Loucy (cell line): ENCODE measurements around the gene RASGRP2.

Experiments
- EZH2phosphoT487 ChIP-seq: fragments of 200-600 bp; IDR thresholded peaks from 2 replicates; pipeline ENCODE4 v1.6.1; 2018; ENCODE audit warnings: antibody characterized with exemption, mild to moderate bottlenecking, moderate library complexity, borderline replicate concordance
- TF ChIP-seq, protein P1 (sequence below): fragments of 200-600 bp; sonication (generic); conservative IDR thresholded peaks from 2 replicates; pipeline ENCODE4 v1.5.1; 2014; ENCODE audit warnings: mild to moderate bottlenecking, antibody characterized with exemption, low read length

DNA sequence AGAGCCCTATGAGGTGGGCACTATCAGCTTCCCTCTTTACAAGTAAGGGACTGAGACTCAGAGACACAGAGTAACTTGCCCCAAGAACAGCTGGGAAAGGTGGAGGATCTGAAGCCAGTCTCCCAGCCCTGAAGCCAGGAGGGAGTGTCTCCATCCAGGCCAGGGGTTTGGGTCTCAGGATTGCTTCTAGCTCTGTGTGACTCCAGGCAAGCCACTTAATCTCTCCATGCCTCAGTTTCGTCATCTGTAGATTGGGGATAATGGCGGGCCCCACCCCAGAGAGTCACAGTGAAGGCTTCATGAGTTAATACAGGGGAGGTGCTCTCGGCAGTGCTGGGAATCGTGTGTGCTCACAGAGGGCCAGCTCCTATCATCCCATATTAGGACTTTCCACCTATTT, 48.5 kb upstream of the RASGRP2 start:
- TF ChIP-seq, protein P1, sequence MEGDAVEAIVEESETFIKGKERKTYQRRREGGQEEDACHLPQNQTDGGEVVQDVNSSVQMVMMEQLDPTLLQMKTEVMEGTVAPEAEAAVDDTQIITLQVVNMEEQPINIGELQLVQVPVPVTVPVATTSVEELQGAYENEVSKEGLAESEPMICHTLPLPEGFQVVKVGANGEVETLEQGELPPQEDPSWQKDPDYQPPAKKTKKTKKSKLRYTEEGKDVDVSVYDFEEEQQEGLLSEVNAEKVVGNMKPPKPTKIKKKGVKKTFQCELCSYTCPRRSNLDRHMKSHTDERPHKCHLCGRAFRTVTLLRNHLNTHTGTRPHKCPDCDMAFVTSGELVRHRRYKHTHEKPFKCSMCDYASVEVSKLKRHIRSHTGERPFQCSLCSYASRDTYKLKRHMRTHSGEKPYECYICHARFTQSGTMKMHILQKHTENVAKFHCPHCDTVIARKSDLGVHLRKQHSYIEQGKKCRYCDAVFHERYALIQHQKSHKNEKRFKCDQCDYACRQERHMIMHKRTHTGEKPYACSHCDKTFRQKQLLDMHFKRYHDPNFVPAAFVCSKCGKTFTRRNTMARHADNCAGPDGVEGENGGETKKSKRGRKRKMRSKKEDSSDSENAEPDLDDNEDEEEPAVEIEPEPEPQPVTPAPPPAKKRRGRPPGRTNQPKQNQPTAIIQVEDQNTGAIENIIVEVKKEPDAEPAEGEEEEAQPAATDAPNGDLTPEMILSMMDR, result no peak
- TF ChIP-seq EZH2phosphoT487, result no peak
